ENCODE data around the gene CAMK2A.

The CAMK2A gene

GRCh38 chr5:150288791-150289190 lies 782 bp downstream of the CAMK2A start:
- FAIRE-seq = no peak

GRCh38 chr5:150288361-150288760 lies 1.2 kb downstream of the CAMK2A start:
- FAIRE-seq = no peak
- no peak for DNase-seq (ENCODE audit: insufficient read length, low spot score)
- TF ChIP-seq POLR2A (IDR thresholded peaks at IDR 0.05; ENCODE audit: low read depth, low read length) = no peak

More at GRCh38 chr5:150288791-150289190, 782 bp downstream of the CAMK2A start:
- no peak for DNase-seq (ENCODE audit: insufficient read length, low spot score)
- no peak for TF ChIP-seq POLR2A (IDR thresholded peaks at IDR 0.05; ENCODE audit: low read depth, low read length)

DNA sequence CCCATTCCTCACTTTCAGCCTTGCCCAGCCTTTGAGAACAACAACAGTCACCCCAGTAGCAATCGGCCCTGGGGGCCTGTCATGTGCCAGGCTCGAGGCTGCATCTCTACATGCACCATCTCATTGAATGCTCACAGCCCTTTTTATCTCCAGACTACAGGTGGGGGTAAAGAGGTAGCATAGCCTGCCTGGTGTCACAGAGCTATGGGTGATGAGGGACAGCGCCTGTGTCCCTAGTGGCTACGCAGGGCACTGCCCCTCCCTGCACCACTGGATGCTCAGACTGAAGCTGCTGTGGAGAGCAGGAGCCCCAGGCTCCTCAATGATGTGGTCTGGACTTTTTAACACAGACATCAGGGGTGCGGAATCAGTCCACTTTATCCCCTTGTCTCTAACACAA lies 2.8 kb downstream of the CAMK2A start:
- DNase-seq (ENCODE audit: insufficient read length, low spot score) (no peak), FAIRE-seq (no peak)
- TF ChIP-seq POLR2A (IDR thresholded peaks at IDR 0.05; ENCODE audit: low read depth, low read length) = no peak

GRCh38 chr5:150285114-150285513 lies 4.5 kb downstream of the CAMK2A start:
- FAIRE-seq (no peak), DNase-seq (ENCODE audit: insufficient read length, low spot score) (no peak)
- TF ChIP-seq POLR2A (IDR thresholded peaks at IDR 0.05; ENCODE audit: low read depth, low read length) = no peak

GRCh38 chr5:150284311-150284710 lies 5.3 kb downstream of the CAMK2A start:
- FAIRE-seq (no peak), DNase-seq (ENCODE audit: insufficient read length, low spot score) (no peak)
- TF ChIP-seq POLR2A (IDR thresholded peaks at IDR 0.05; ENCODE audit: low read depth, low read length) = no peak

DNA sequence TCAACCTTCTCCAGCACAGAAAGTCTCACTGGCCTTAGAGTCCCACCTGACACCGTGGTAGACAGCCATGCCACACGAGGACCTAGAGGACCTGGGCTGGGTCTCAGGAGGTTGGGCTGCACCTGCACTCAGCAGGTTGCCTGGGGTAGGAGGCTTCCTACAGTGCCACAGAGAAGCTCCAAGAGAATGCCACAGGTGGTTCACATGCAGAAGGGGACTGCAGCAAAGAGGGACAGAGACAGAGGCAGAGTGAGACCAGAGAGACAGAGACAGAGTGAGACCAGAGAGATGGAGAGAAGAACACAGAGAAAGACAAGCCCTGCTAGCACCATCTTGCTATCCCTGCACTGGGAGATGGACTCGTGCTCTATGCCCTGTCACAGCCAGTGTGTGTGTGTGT lies 5.7 kb downstream of the CAMK2A start:
- FAIRE-seq (no peak), DNase-seq (ENCODE audit: insufficient read length, low spot score) (no peak)
- TF ChIP-seq POLR2A (IDR thresholded peaks at IDR 0.05; ENCODE audit: low read depth, low read length) = no peak

- FAIRE-seq = no peak
- DNase-seq (ENCODE audit: insufficient read length, low spot score) = no peak
- no peak for TF ChIP-seq POLR2A (IDR thresholded peaks at IDR 0.05; ENCODE audit: low read depth, low read length)
Observed at GRCh38 chr5:150281987-150282386, 7.6 kb downstream of the CAMK2A start.

DNA sequence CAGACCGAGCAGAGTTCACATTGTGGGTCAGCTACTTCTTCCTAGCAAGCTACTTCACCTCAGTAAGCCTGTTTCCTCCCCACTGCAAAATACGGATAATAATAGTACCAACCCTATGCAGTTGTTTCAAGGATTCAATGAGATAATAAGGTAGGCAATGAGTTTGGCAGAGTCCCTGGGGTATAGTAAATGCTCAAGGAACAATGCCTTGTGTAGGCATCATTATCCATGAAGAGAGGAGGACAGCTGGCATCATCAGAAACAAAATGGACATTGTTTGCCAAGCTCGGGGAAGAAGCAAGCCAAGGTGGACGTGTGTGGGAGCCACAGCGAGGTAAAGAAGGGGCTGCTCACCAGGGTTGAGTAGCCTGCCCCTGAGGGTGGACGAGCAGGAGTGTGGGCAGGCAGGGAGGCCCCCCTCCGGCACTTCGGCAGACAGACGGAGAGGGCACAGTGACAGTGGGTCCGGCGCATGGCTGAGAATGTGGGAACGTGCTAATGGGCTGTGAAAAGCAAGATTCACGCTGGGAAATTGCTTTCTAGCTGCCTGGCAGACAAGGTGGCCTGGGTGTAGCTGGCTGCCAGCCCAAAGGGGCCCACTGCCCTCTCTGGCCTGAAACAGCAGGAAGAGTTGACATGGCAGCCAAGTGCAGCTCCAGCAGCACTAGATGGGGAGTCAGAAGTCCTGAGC lies 10.1 kb downstream of the CAMK2A start:
- DNase-seq (ENCODE audit: insufficient read length, low spot score) (no peak), FAIRE-seq (no peak)
- no peak for TF ChIP-seq POLR2A (IDR thresholded peaks at IDR 0.05; ENCODE audit: low read depth, low read length)

GRCh38 chr5:150278916-150279315 lies 10.7 kb downstream of the CAMK2A start:
- FAIRE-seq (no peak), DNase-seq (ENCODE audit: insufficient read length, low spot score) (peak; percentile 86)
- TF ChIP-seq POLR2A (IDR thresholded peaks at IDR 0.05; ENCODE audit: low read depth, low read length) = no peak

- no peak for TF ChIP-seq POLR2A (IDR thresholded peaks at IDR 0.05; ENCODE audit: low read depth, low read length)
- DNase-seq (ENCODE audit: insufficient read length, low spot score) = no peak
- no peak for FAIRE-seq
Observed at GRCh38 chr5:150278046-150278730, 11.4 kb downstream of the CAMK2A start.

GRCh38 chr5:150277043-150277442 lies 12.5 kb downstream of the CAMK2A start:
- FAIRE-seq (no peak), DNase-seq (ENCODE audit: insufficient read length, low spot score) (no peak)
- no peak for TF ChIP-seq POLR2A (IDR thresholded peaks at IDR 0.05; ENCODE audit: low read depth, low read length)

GRCh38 chr5:150274811-150275210 lies 14.8 kb downstream of the CAMK2A start:
- DNase-seq (ENCODE audit: insufficient read length, low spot score) (no peak), FAIRE-seq (no peak)
- TF ChIP-seq POLR2A (IDR thresholded peaks at IDR 0.05; ENCODE audit: low read depth, low read length) = no peak

- no peak for FAIRE-seq
- TF ChIP-seq POLR2A (IDR thresholded peaks at IDR 0.05; ENCODE audit: low read depth, low read length) = no peak
- DNase-seq (ENCODE audit: insufficient read length, low spot score) = no peak
Observed at GRCh38 chr5:150272531-150272930, 17.0 kb downstream of the CAMK2A start.

DNA sequence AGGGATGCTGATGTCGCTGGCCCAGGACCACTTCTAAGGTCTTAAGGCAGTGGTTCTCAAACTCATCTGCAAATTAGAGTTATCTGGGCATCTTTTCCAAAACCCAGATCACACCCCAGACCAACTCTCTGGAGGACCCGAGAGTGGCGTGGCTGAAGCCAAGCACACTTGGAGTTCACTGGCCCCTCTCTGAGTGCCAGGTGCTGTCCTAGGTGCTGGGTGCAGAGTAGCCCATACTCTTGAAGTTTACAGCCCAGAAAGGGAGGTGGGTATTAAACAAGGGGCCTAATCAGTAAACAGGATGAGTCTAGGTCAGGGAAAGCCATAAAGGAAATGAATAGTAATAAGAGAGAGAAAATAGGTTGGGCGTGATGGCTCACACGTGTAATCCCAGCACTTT lies 17.6 kb downstream of the CAMK2A start:
- no peak for TF ChIP-seq POLR2A (IDR thresholded peaks at IDR 0.05; ENCODE audit: low read depth, low read length)
- no peak for DNase-seq (ENCODE audit: insufficient read length, low spot score)
- FAIRE-seq = no peak

- DNase-seq (ENCODE audit: insufficient read length, low spot score) (no peak), FAIRE-seq (no peak)
- TF ChIP-seq POLR2A (IDR thresholded peaks at IDR 0.05; ENCODE audit: low read depth, low read length) = no peak
Observed at GRCh38 chr5:150271296-150271692, 18.3 kb downstream of the CAMK2A start.
